Measurements from ENCODE around the gene SLC25A13.
"Not testable (repeated sequence)": the region's sequence is repeated elsewhere in the genome, so short reads cannot be mapped to it uniquely, and the experiment has no call there.

SLC25A13 gene

DNA sequence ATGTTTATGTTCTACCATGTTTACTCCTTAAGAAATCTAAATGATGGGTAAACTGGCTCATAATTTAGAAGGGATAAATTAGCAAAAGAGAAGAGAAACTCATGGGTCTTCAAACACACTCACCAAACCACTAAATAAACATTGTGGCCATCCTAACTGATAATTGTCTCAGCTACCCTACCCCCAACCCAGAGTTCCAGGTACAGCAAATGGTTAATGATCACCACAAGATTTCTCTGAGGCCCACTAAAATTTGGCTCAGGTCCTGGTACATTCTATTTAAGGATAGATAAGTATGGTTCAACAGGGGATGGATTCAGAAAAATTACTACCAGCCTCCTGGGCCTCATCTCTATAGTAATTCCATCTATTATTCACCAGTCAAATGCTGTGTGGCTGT lies 21.4 kb downstream of the SLC25A13 start:
- Histone ChIP-seq H3K4me3 (no peak overlapping the region), H3K36me3 (peaks cover 0 to 42% (median 10%) of the 10 kb centered on the region in 11 experiments; a peak in 12 of 22 replicates), H3K4me1 (peaks cover 0 to 6% (median 0%) of the 10 kb centered on the region in 10 experiments; a peak in 2 of 20 replicates), H3K4me2 (no peak overlapping the region), H3K27ac (no peak overlapping the region), H4K20me1 (peaks cover 4 to 97% (median 33%) of the 10 kb centered on the region in 11 experiments; a peak in 15 of 22 replicates), H3K9ac (no peak overlapping the region), H3K27me3 (no peaks in the 10 kb centered on the region), H3K9me3 (replicated peaks in 1 of 11) (peaks cover 0 to 16% (median 7%) of the 10 kb centered on the region in 11 experiments; a peak in 10 of 22 replicates)
- TF ChIP-seq Cebpa-rat (IDR thresholded peaks at IDR 0.05) = no peak

GRCh38 chr7:96299496-96299895 lies 22.4 kb downstream of the SLC25A13 start:
- H3K4me3 ChIP-seq = no peak overlapping the region
- peaks cover 5 to 16% (median 7%) of the 10 kb centered on the region in 11 experiments; a peak in 15 of 22 replicates for H3K9me3 ChIP-seq (replicated peaks in 1 of 11)
- H3K4me2 ChIP-seq = no peak overlapping the region
- TF ChIP-seq Cebpa-rat (IDR thresholded peaks at IDR 0.05) = no peak
- peaks cover 8 to 52% (median 14%) of the 10 kb centered on the region in 11 experiments; a peak in 17 of 22 replicates for H3K36me3 ChIP-seq
- H3K9ac ChIP-seq = no peak overlapping the region
- peaks cover 4 to 87% (median 33%) of the 10 kb centered on the region in 11 experiments; a peak in 15 of 22 replicates for H4K20me1 ChIP-seq
- H3K4me1 ChIP-seq = 0 out of 20 replicates have a peak, but pooled peaks cover 0 to 4% (median 0%) of the 10 kb centered on the region in 10 experiments
- no peak overlapping the region for H3K27ac ChIP-seq
- no peaks in the 10 kb centered on the region for H3K27me3 ChIP-seq

- H3K27me3 ChIP-seq = no peaks in the 10 kb centered on the region
- no peaks in the 10 kb centered on the region for H3K4me1 ChIP-seq
- H3K27ac ChIP-seq = no peak overlapping the region
- no peak overlapping the region for H3K9ac ChIP-seq
- peaks cover 3 to 71% (median 27%) of the 10 kb centered on the region in 11 experiments; a peak in 14 of 22 replicates for H4K20me1 ChIP-seq
- peaks cover 9 to 45% (median 13%) of the 10 kb centered on the region in 11 experiments; a peak in 15 of 22 replicates for H3K36me3 ChIP-seq
- no peak for TF ChIP-seq Cebpa-rat (IDR thresholded peaks at IDR 0.05)
- H3K9me3 ChIP-seq (replicated peaks in 1 of 11) = peaks cover 0 to 14% (median 5%) of the 10 kb centered on the region in 11 experiments; a peak in 11 of 22 replicates
- no peak overlapping the region for H3K4me3 ChIP-seq
- H3K4me2 ChIP-seq = no peak overlapping the region
These were observed 24.0 kb downstream of the SLC25A13 start for GRCh38 chr7:96297876-96298275.

DNA sequence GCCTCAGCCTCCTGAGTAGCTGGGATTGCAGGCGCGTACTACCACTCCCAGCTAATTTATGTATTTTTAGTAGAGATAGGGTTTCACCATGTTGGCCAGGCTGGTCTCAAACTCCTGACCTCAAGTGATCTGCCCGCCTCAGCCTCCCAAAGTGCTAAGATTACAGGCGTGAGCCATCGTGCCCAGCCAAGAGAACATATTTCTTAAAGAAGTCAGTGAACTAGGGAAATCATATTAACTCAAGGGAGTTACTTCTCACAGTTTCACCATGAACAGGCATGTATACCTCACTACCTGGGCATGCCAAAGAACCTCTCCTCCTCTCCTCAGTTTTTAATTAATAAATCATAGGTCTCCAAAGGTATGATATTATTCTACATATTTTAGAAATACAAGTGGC lies 24.5 kb downstream of the SLC25A13 start:
- not testable (repeated sequence) for H3K27ac ChIP-seq, H3K9ac ChIP-seq, H3K4me2 ChIP-seq, H3K4me3 ChIP-seq, H3K4me1 ChIP-seq, H3K27me3 ChIP-seq
- H3K9me3 ChIP-seq (replicated peaks in 1 of 11) = peaks cover 0 to 15% (median 7%) of the 10 kb centered on the region in 11 experiments; a peak in 10 of 22 replicates
- peaks cover 3 to 66% (median 27%) of the 10 kb centered on the region in 11 experiments; a peak in 14 of 22 replicates for H4K20me1 ChIP-seq
- H3K36me3 ChIP-seq = peaks cover 9 to 43% (median 13%) of the 10 kb centered on the region in 11 experiments; a peak in 14 of 22 replicates

- H3K9me3 ChIP-seq (replicated peaks in 1 of 11) = peaks cover 9 to 25% (median 14%) of the 10 kb centered on the region in 11 experiments
These were observed 28.0 kb downstream of the SLC25A13 start for GRCh38 chr7:96293911-96294310.

GRCh38 chr7:96287559-96287958 lies 34.3 kb downstream of the SLC25A13 start:
- Histone ChIP-seq H3K4me2 (peak overlapping the region; percentile 13 to 77 (median 47); a peak in 16 of 22 replicates), H3K27me3 (no peaks in the 10 kb centered on the region), H3K4me1 (peaks cover 26 to 34% (median 30%) of the 10 kb centered on the region in 10 experiments), H3K27ac (no peak overlapping the region), H3K9ac (no peak overlapping the region), H3K9me3 (replicated peaks in 1 of 11) (peaks cover 12 to 35% (median 24%) of the 10 kb centered on the region in 11 experiments), H4K20me1 (peaks cover 0 to 59% (median 0%) of the 10 kb centered on the region in 11 experiments; a peak in 5 of 22 replicates), H3K4me3 (no peak overlapping the region), H3K36me3 (peaks cover 7 to 36% (median 23%) of the 10 kb centered on the region in 11 experiments; a peak in 18 of 22 replicates)
- no peak for TF ChIP-seq Cebpa-rat (IDR thresholded peaks at IDR 0.05)

More at GRCh38 chr7:96293911-96294310, 28.0 kb downstream of the SLC25A13 start:
- not testable (repeated sequence) for H3K4me3 ChIP-seq, H3K9ac ChIP-seq, H3K27ac ChIP-seq, H3K27me3 ChIP-seq, H3K4me2 ChIP-seq, H3K4me1 ChIP-seq
- Histone ChIP-seq H4K20me1 (peaks cover 0 to 31% (median 14%) of the 10 kb centered on the region in 11 experiments; a peak in 12 of 22 replicates), H3K36me3 (peaks cover 4 to 33% (median 14%) of the 10 kb centered on the region in 11 experiments; a peak in 15 of 22 replicates)

- H3K36me3 ChIP-seq = peaks cover 9 to 39% (median 23%) of the 10 kb centered on the region in 11 experiments; a peak in 18 of 22 replicates
- no peak for TF ChIP-seq Cebpa-rat (IDR thresholded peaks at IDR 0.05)
- no peak overlapping the region for H3K9ac ChIP-seq
- peaks cover 0 to 62% (median 0%) of the 10 kb centered on the region in 11 experiments; a peak in 5 of 22 replicates for H4K20me1 ChIP-seq
- H3K4me1 ChIP-seq = peaks cover 26 to 34% (median 30%) of the 10 kb centered on the region in 10 experiments
- peak overlapping the region; percentile 13 to 77 (median 47); a peak in 19 of 22 replicates for H3K4me2 ChIP-seq
- H3K27me3 ChIP-seq = no peaks in the 10 kb centered on the region
- H3K9me3 ChIP-seq (replicated peaks in 1 of 11) = peaks cover 12 to 35% (median 24%) of the 10 kb centered on the region in 11 experiments
- no peak overlapping the region for H3K27ac ChIP-seq
- no peak overlapping the region for H3K4me3 ChIP-seq
These were observed 34.8 kb downstream of the SLC25A13 start for GRCh38 chr7:96287132-96287531.

- no peaks in the 10 kb centered on the region for H3K27me3 ChIP-seq
- H3K27ac ChIP-seq = peak overlapping the region in 9 of 11 experiments; percentile 1 to 53 (median 32); a peak in 10 of 22 replicates
- peak overlapping the region in 1 of 11 experiments; percentile 51; a peak in 1 of 22 replicates for H3K9ac ChIP-seq
- H3K36me3 ChIP-seq = peaks cover 14 to 54% (median 24%) of the 10 kb centered on the region in 11 experiments; a peak in 19 of 22 replicates
- H3K4me2 ChIP-seq = peak overlapping the region; percentile 39 to 77 (median 50)
- TF ChIP-seq Cebpa-rat (IDR thresholded peaks at IDR 0.05) = no peak
- peaks cover 26 to 34% (median 30%) of the 10 kb centered on the region in 10 experiments for H3K4me1 ChIP-seq
- no peak overlapping the region; a peak in 1 of 20 replicates for H3K4me3 ChIP-seq
- H3K9me3 ChIP-seq (replicated peaks in 1 of 11) = peaks cover 12 to 39% (median 26%) of the 10 kb centered on the region in 11 experiments
- H4K20me1 ChIP-seq = peaks cover 0 to 77% (median 0%) of the 10 kb centered on the region in 11 experiments; a peak in 5 of 22 replicates
These were observed 36.3 kb downstream of the SLC25A13 start for GRCh38 chr7:96285579-96285978.

DNA sequence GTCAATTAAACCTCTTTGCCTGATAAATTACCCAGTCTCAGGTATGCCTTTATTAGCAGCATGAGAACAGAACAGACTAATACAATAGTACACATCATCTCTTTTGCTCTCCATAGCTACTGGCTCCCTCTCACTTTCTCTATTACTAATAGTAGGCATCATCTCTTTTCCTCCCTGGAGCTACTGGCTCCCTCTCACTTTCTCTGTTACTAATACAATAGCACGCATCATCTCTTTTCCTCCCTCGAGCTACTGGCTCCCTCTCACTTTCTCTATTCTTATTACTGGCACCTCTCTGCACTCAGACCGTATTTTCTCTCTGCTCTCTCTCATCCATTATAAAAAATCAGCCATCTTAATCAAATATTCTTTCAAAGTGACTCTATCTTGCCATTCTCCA lies 37.1 kb downstream of the SLC25A13 start:
- H3K27ac ChIP-seq = peak overlapping the region in 1 of 11 experiments; percentile 47; a peak in 1 of 22 replicates
- H3K9me3 ChIP-seq (replicated peaks in 1 of 11) = peaks cover 12 to 39% (median 30%) of the 10 kb centered on the region in 11 experiments
- H4K20me1 ChIP-seq = peaks cover 0 to 80% (median 0%) of the 10 kb centered on the region in 11 experiments; a peak in 5 of 22 replicates
- H3K4me1 ChIP-seq = peaks cover 26 to 34% (median 30%) of the 10 kb centered on the region in 10 experiments
- no peak overlapping the region for H3K4me3 ChIP-seq
- H3K36me3 ChIP-seq = peaks cover 15 to 62% (median 30%) of the 10 kb centered on the region in 11 experiments; a peak in 20 of 22 replicates
- TF ChIP-seq Cebpa-rat (IDR thresholded peaks at IDR 0.05) = no peak
- no peak overlapping the region for H3K9ac ChIP-seq
- no peaks in the 10 kb centered on the region for H3K27me3 ChIP-seq
- H3K4me2 ChIP-seq = peak overlapping the region in 9 of 11 experiments; percentile 39 to 77 (median 55); a peak in 16 of 22 replicates
